ENCODE measurements around the gene C11orf24. TPM values are rescaled to one million over a fixed set of nuclear protein-coding genes. Genes with fewer than 3 reads are reported as not detected.

Gene C11orf24
- total and polyA plus RNA-seq, 2 donors (not counting 1 experiment from before 2014, with no cell fraction given) = 88.6 to 94.2 TPM

DNA sequence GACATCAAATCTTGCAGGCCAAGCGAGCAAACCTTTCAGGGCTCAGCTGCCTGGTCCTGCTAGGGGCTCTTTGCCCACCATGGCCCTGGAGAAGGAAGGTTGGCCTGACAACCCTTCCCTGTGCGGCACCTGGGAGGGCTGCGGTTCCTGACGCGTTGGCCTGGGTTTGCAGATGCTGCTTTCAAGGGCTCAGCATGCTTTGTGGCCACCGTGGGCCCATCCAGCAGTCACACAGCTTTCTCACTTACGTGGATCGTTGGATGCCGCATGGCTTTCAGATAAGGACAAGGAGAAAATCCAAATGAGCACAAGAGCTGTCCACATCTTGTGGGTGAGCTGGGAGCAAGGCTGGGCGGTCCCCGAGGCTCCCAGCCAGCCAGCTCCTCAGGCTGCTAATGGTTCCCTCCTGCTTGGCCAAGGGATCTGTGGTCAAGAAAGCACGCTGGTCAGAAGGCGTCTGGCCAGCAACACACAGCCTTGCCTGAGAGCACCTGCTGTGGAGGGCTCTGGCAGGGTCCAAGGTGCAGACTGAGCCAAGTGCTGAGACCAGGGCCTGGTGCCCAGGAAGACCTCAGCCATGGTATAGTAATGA, 8.2 kb downstream of the C11orf24 start:
- intact Hi-C loops (cut with micrococcal nuclease) = no loop called here
- Histone ChIP-seq H4K20me1 (ENCODE audit: control insufficient read depth, insufficient read depth, low read length, poor library complexity, severe bottlenecking) (peaks cover 38% of the 10 kb centered on the region), H2AFZ (ENCODE audit: insufficient read depth, low read depth, low read length, poor library complexity, severe bottlenecking) (no peak overlapping the region), H3K4me3 (ENCODE audit: control extremely low read depth in 1 of 5, extremely low read depth in 1 of 5, insufficient read depth in 1 of 5, low read depth in 2 of 5, low read length in 4 of 5) (no peak overlapping the region), H3K36me3 (replicated peaks in 1 of 2; ENCODE audit: control extremely low read depth in 1 of 2, control insufficient read depth in 1 of 2, extremely low read depth in 1 of 2, insufficient read depth in 2 of 2, low read length in 1 of 2) (peaks cover 1 to 69% of the 10 kb centered on the region in 2 experiments), H3K9me3 (ENCODE audit: control extremely low read depth in 1 of 3, control insufficient read depth in 2 of 3, insufficient read depth in 1 of 3, low read length in 2 of 3) (peaks cover 0 to 3% (median 0%) of the 10 kb centered on the region in 3 donors), H3K4me2 (replicated peaks; ENCODE audit: low read depth, low read length, poor library complexity, severe bottlenecking) (no peak overlapping the region), H3K27ac (ENCODE audit: low read length in 2 of 2) (no peak overlapping the region), H3K4me1 (ENCODE audit: control insufficient read depth in 2 of 2, insufficient read depth in 2 of 2, low read length in 2 of 2) (peaks cover 38 to 46% of the 10 kb centered on the region in 2 donors), H3K9ac (ENCODE audit: low read length) (no peak overlapping the region), H3K27me3 (replicated peaks in 1 of 4; ENCODE audit: control extremely low read depth in 1 of 4, control insufficient read depth in 3 of 4, insufficient read depth in 4 of 4, low read length in 3 of 4) (no peaks in the 10 kb centered on the region), H3K79me2 (ENCODE audit: control insufficient read depth, insufficient read depth, low read length) (peaks cover 45% of the 10 kb centered on the region)
- ATAC-seq (ENCODE audit: low read depth) = no peak
- H3K9me3 Mint-ChIP-seq (ENCODE audit: insufficient read depth) = no peaks in the 10 kb centered on the region
- ChIA-PET POLR2A (no interaction called here), CTCF (interaction anchor here (9.3 to 10.0 kb wide), 2 partner anchors 9 to 36 kb away, joined by 141 to 427 read pairs; partner anchors contain the start of gene C11orf24)
- H3K27me3 Mint-ChIP-seq = no peaks in the 10 kb centered on the region
- no peak for DNase-seq
- H3K4me3 Mint-ChIP-seq = no peak overlapping the region
- TF ChIP-seq CTCF (IDR thresholded peaks at IDR 0.05) (no peak), EZH2 (IDR thresholded peaks at IDR 0.05; ENCODE audit: borderline replicate concordance, insufficient read depth, low read depth, low read length, poor library complexity, severe bottlenecking) (no peak)
- H3K27ac Mint-ChIP-seq = no peak overlapping the region
- peaks cover 57% of the 10 kb centered on the region for H3K4me1 Mint-ChIP-seq
- 96% methylated on average over 13 of the region's 13 CpGs for WGBS (ENCODE audit: insufficient coverage)

DNA sequence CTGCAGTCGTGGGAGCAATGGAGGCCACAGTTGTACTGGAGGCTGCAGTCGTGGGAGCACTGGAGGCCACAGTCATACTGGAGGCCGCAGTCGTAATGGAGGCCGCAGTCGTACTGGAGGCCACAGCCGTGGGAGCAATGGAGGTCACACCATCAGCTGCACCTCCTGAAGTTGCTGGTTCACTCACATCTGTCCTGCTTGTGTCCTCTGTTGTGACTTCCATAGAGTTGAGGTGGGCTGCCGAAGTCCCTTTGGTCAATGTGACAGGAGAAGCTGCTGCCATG, 9.3 kb downstream of the C11orf24 start:
- Histone ChIP-seq H3K79me2 (ENCODE audit: control insufficient read depth, insufficient read depth, low read length) (peaks cover 41% of the 10 kb centered on the region), H3K4me1 (ENCODE audit: control insufficient read depth in 2 of 2, insufficient read depth in 2 of 2, low read length in 2 of 2) (peaks cover 39 to 46% of the 10 kb centered on the region in 2 donors), H4K20me1 (ENCODE audit: control insufficient read depth, insufficient read depth, low read length, poor library complexity, severe bottlenecking) (peaks cover 38% of the 10 kb centered on the region), H3K9ac (ENCODE audit: low read length) (no peak overlapping the region), H3K36me3 (replicated peaks in 1 of 2; ENCODE audit: control extremely low read depth in 1 of 2, control insufficient read depth in 1 of 2, extremely low read depth in 1 of 2, insufficient read depth in 2 of 2, low read length in 1 of 2) (peaks cover 1 to 61% of the 10 kb centered on the region in 2 experiments), H3K27me3 (replicated peaks in 1 of 4; ENCODE audit: control extremely low read depth in 1 of 4, control insufficient read depth in 3 of 4, insufficient read depth in 4 of 4, low read length in 3 of 4) (no peaks in the 10 kb centered on the region), H3K9me3 (ENCODE audit: control extremely low read depth in 1 of 3, control insufficient read depth in 2 of 3, insufficient read depth in 1 of 3, low read length in 2 of 3) (peaks cover 0 to 3% (median 0%) of the 10 kb centered on the region in 3 donors), H2AFZ (ENCODE audit: insufficient read depth, low read depth, low read length, poor library complexity, severe bottlenecking) (no peak overlapping the region), H3K27ac (ENCODE audit: low read length in 2 of 2) (no peak overlapping the region), H3K4me2 (replicated peaks; ENCODE audit: low read depth, low read length, poor library complexity, severe bottlenecking) (no peak overlapping the region), H3K4me3 (ENCODE audit: control extremely low read depth in 1 of 5, extremely low read depth in 1 of 5, insufficient read depth in 1 of 5, low read depth in 2 of 5, low read length in 4 of 5) (no peak overlapping the region)
- CTCF ChIA-PET = interaction anchor here (9.3 to 10.0 kb wide), 2 partner anchors 10 to 37 kb away, joined by 141 to 427 read pairs; partner anchors contain the start of gene C11orf24
- intact Hi-C loops (cut with micrococcal nuclease) = no loop called here
- Mint-ChIP-seq H3K4me1 (peaks cover 60% of the 10 kb centered on the region), H3K27me3 (no peaks in the 10 kb centered on the region), H3K4me3 (no peak overlapping the region), H3K9me3 (ENCODE audit: insufficient read depth) (no peaks in the 10 kb centered on the region), H3K27ac (peak overlapping the region; percentile 50)
- TF ChIP-seq CTCF (IDR thresholded peaks at IDR 0.05) (no peak), EZH2 (IDR thresholded peaks at IDR 0.05; ENCODE audit: borderline replicate concordance, insufficient read depth, low read depth, low read length, poor library complexity, severe bottlenecking) (no peak)
- POLR2A ChIA-PET = interaction anchor here (0.6 kb wide), 1 partner anchor 10 kb away, joined by 4 read pairs; no protein-coding TSS in a partner anchor
- no peak for ATAC-seq (ENCODE audit: low read depth)
- 98% methylated on average over 8 of the region's 8 CpGs for WGBS (ENCODE audit: insufficient coverage)
- no peak for DNase-seq
